ENCODE data around the gene SLC25A19. TPM values are rescaled to one million over a fixed set of nuclear protein-coding genes. Genes with fewer than 3 reads are reported as not detected.

Gene SLC25A19
- total and polyA plus RNA-seq, 9 of the 15 experiments (the other 6 are each of a cell fraction or from before 2014, with no cell fraction given), result 33.4 to 76.6 (median 55.3) TPM

DNA sequence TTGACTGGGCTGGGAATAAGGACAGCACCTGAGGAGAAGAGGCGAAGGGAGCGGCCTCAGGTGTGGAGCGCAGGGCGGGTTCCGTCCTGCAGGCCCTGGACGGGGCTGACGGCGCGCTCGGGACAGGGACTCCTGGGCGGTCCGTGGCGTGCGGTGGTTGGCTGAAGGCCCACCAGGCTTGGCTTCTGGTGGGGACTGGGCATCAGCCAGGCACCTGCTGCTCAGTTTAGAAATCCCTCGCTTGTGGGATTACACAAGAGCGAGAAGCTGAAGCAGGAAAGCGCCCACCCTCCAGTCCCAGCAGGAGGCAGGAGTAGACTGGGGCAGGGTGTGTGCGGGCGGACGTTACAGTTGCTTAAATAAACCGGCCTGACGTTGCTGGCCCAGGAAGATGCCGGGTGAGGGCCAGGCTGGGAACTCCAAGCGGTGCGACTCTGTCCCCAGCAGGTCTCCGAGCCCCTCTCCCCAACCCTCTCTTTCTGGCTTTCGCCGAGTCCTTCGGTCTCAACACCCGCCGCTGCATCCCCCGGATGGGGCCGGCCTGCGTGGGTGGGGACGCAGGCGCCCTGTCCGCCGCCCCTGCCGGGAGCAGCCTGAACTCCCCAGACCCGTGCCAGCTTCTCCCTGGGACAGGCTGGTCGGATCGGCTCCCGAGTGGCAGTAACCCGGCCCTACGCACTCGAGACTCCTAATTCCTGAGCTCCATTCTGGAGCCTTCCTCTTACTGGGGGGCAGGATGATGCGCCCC lies 18.8 kb downstream of the SLC25A19 start (continued):
- TF ChIP-seq, protein P1, sequence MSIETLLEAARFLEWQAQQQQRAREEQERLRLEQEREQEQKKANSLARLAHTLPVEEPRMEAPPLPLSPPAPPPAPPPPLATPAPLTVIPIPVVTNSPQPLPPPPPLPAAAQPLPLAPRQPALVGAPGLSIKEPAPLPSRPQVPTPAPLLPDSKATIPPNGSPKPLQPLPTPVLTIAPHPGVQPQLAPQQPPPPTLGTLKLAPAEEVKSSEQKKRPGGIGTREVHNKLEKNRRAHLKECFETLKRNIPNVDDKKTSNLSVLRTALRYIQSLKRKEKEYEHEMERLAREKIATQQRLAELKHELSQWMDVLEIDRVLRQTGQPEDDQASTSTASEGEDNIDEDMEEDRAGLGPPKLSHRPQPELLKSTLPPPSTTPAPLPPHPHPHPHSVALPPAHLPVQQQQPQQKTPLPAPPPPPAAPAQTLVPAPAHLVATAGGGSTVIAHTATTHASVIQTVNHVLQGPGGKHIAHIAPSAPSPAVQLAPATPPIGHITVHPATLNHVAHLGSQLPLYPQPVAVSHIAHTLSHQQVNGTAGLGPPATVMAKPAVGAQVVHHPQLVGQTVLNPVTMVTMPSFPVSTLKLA (conservative IDR thresholded peaks at IDR 0.05), result peak in 1 of 2 experiments; percentile 60; a peak in 1 of 4 replicates
- peak; percentile 47; the same call in 1 of the 2 replicates for TF ChIP-seq MTA3 (IDR thresholded peaks at IDR 0.05; ENCODE audit: borderline replicate concordance)
- peak; percentile 42 for TF ChIP-seq EP400 (IDR thresholded peaks at IDR 0.05)
- peak; percentile 47; the same call in 1 of the 2 replicates for TF ChIP-seq POLR2AphosphoS5 (IDR thresholded peaks at IDR 0.05; ENCODE audit: control insufficient read depth, insufficient read depth, low read depth, low read length)
- 0 out of 2 replicates have a peak, but pooled peaks have one; percentile 18 for TF ChIP-seq BCOR (IDR thresholded peaks at IDR 0.05)
- TF ChIP-seq, protein P2, sequence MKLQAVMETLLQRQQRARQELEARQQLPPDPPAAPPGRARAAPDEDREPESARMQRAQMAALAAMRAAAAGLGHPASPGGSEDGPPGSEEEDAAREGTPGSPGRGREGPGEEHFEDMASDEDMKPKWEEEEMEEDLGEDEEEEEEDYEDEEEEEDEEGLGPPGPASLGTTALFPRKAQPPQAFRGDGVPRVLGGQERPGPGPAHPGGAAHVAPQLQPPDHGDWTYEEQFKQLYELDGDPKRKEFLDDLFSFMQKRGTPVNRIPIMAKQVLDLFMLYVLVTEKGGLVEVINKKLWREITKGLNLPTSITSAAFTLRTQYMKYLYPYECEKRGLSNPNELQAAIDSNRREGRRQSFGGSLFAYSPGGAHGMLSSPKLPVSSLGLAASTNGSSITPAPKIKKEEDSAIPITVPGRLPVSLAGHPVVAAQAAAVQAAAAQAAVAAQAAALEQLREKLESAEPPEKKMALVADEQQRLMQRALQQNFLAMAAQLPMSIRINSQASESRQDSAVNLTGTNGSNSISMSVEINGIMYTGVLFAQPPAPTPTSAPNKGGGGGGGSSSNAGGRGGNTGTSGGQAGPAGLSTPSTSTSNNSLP (IDR thresholded peaks at IDR 0.05; ENCODE audit: borderline replicate concordance, low read depth, low read length), result no peak
- TF ChIP-seq RAD21 (CRISPR knock-in tag; conservative IDR thresholded peaks at IDR 0.05 in 1 of 2, IDR thresholded peaks at IDR 0.05 in 1 of 2), result peak; percentile 44 to 65
- peak; percentile 9; the same call in 1 of the 2 replicates for TF ChIP-seq SMC3 (conservative IDR thresholded peaks at IDR 0.05; ENCODE audit: insufficient read depth, low read depth, low read length)
- TF ChIP-seq POLR2A (conservative IDR thresholded peaks at IDR 0.05), result peak; percentile 43; the same call in 1 of the 2 replicates
- TF ChIP-seq, protein P3, sequence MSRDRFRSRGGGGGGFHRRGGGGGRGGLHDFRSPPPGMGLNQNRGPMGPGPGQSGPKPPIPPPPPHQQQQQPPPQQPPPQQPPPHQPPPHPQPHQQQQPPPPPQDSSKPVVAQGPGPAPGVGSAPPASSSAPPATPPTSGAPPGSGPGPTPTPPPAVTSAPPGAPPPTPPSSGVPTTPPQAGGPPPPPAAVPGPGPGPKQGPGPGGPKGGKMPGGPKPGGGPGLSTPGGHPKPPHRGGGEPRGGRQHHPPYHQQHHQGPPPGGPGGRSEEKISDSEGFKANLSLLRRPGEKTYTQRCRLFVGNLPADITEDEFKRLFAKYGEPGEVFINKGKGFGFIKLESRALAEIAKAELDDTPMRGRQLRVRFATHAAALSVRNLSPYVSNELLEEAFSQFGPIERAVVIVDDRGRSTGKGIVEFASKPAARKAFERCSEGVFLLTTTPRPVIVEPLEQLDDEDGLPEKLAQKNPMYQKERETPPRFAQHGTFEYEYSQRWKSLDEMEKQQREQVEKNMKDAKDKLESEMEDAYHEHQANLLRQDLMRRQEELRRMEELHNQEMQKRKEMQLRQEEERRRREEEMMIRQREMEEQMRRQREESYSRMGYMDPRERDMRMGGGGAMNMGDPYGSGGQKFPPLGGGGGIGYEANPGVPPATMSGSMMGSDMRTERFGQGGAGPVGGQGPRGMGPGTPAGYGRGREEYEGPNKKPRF (IDR thresholded peaks at IDR 0.05; ENCODE audit: low read depth, low read length), result no peak
- TF ChIP-seq, protein P4, sequence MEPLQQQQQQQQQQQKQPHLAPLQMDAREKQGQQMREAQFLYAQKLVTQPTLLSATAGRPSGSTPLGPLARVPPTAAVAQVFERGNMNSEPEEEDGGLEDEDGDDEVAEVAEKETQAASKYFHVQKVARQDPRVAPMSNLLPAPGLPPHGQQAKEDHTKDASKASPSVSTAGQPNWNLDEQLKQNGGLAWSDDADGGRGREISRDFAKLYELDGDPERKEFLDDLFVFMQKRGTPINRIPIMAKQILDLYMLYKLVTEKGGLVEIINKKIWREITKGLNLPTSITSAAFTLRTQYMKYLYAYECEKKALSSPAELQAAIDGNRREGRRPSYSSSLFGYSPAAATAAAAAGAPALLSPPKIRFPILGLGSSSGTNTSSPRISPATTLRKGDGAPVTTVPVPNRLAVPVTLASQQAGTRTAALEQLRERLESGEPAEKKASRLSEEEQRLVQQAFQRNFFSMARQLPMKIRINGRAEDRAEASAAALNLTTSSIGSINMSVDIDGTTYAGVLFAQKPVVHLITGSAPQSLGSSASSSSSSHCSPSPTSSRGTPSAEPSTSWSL (CRISPR knock-in tag; IDR thresholded peaks at IDR 0.05; ENCODE audit: borderline replicate concordance), result no peak
- no peak for TF ChIP-seq EZH2 (IDR thresholded peaks at IDR 0.05; ENCODE audit: borderline replicate concordance, low read depth, low read length)
- TF ChIP-seq, protein P5, sequence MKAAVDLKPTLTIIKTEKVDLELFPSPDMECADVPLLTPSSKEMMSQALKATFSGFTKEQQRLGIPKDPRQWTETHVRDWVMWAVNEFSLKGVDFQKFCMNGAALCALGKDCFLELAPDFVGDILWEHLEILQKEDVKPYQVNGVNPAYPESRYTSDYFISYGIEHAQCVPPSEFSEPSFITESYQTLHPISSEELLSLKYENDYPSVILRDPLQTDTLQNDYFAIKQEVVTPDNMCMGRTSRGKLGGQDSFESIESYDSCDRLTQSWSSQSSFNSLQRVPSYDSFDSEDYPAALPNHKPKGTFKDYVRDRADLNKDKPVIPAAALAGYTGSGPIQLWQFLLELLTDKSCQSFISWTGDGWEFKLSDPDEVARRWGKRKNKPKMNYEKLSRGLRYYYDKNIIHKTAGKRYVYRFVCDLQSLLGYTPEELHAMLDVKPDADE (conservative IDR thresholded peaks at IDR 0.05; ENCODE audit: control insufficient read depth, low read depth, low read length), result peak; percentile 54
- TF ChIP-seq CEBPB (tag; IDR thresholded peaks at IDR 0.05), result peak; percentile 92
- no peak for TF ChIP-seq MCM7 (IDR thresholded peaks at IDR 0.05)
- peak in 1 of 2 experiments; percentile 32; a peak in 2 of 4 replicates for TF ChIP-seq MAZ (CRISPR knock-in tag; conservative IDR thresholded peaks at IDR 0.05 in 1 of 2, IDR thresholded peaks at IDR 0.05 in 1 of 2)
- TF ChIP-seq NELFE (IDR thresholded peaks at IDR 0.05; ENCODE audit: insufficient read depth, insufficient read length), result no peak
- TF ChIP-seq ZNF253 (CRISPR knock-in tag; conservative IDR thresholded peaks at IDR 0.05), result no peak
- TF ChIP-seq KLF16 (IDR thresholded peaks at IDR 0.05), result peak; percentile 45; the same call in 1 of the 2 replicates
